ENCODE results near the gene FGF12. TPM values are rescaled to one million over a fixed set of nuclear protein-coding genes. Genes with fewer than 3 reads are reported as not detected.

FGF12 gene
- total RNA-seq, 4 donors from 2014 or later: 0.42 to 1.5 (median 0.62) TPM

- Histone ChIP-seq H3K36me3 (no peaks in the 10 kb centered on the region), H3K4me1 (no peaks in the 10 kb centered on the region), H3K27me3 (no peaks in the 10 kb centered on the region), H3K27ac (no peak overlapping the region), H3K4me3 (no peak overlapping the region), H3K9me3 (no peaks in the 10 kb centered on the region)
- WGBS, 2 donors: 83 to 92% methylated on average over 1 of the region's 1 CpG
- no peak for DNase-seq (ENCODE audit: low spot score in 2 of 2)
- TF ChIP-seq CTCF (IDR thresholded peaks at IDR 0.05) (no peak), EP300 (IDR thresholded peaks at IDR 0.05) (no peak), POLR2A (IDR thresholded peaks at IDR 0.05) (no peak)
Measured at GRCh38 chr3:192655040-192655439, 72.3 kb downstream of the FGF12 start.

GRCh38 chr3:192653862-192654261 lies 73.5 kb downstream of the FGF12 start:
- Histone ChIP-seq H3K9me3 (no peaks in the 10 kb centered on the region), H3K4me1 (no peaks in the 10 kb centered on the region), H3K27me3 (no peaks in the 10 kb centered on the region), H3K4me3 (no peak overlapping the region), H3K36me3 (no peaks in the 10 kb centered on the region), H3K27ac (no peak overlapping the region)
- WGBS, 2 donors: 88 to 100% methylated on average over 1 of the region's 1 CpG
- no peak for TF ChIP-seq POLR2A (IDR thresholded peaks at IDR 0.05)
- no peak for TF ChIP-seq CTCF (IDR thresholded peaks at IDR 0.05)
- TF ChIP-seq EP300 (IDR thresholded peaks at IDR 0.05): no peak
- no peak for DNase-seq (ENCODE audit: low spot score in 2 of 2)

- Histone ChIP-seq H3K27ac (no peak overlapping the region), H3K27me3 (no peaks in the 10 kb centered on the region), H3K4me1 (no peaks in the 10 kb centered on the region), H3K9me3 (no peaks in the 10 kb centered on the region), H3K36me3 (no peaks in the 10 kb centered on the region), H3K4me3 (no peak overlapping the region)
- no peak for DNase-seq (ENCODE audit: low spot score in 2 of 2)
- TF ChIP-seq EP300 (IDR thresholded peaks at IDR 0.05): no peak
- TF ChIP-seq POLR2A (IDR thresholded peaks at IDR 0.05): no peak
- no peak for TF ChIP-seq CTCF (IDR thresholded peaks at IDR 0.05)
- 66 to 76% methylated on average over 3 of the region's 3 CpGs for WGBS, 2 donors
Measured at GRCh38 chr3:192652727-192653126, 74.6 kb downstream of the FGF12 start.

GRCh38 chr3:192651836-192652512 lies 75.4 kb downstream of the FGF12 start:
- Histone ChIP-seq H3K4me3 (no peak overlapping the region), H3K27ac (no peak overlapping the region), H3K27me3 (no peaks in the 10 kb centered on the region), H3K9me3 (no peaks in the 10 kb centered on the region), H3K4me1 (no peaks in the 10 kb centered on the region), H3K36me3 (no peaks in the 10 kb centered on the region)
- 84 to 89% methylated on average over 6 of the region's 6 CpGs for whole genome bisulfite sequencing, 2 donors
- TF ChIP-seq CTCF (IDR thresholded peaks at IDR 0.05): no peak
- no peak for TF ChIP-seq EP300 (IDR thresholded peaks at IDR 0.05)
- no peak for TF ChIP-seq POLR2A (IDR thresholded peaks at IDR 0.05)
- DNase-seq (ENCODE audit: low spot score in 2 of 2): no peak

- Histone ChIP-seq H3K27me3 (no peaks in the 10 kb centered on the region), H3K4me3 (no peak overlapping the region), H3K9me3 (no peaks in the 10 kb centered on the region), H3K36me3 (no peaks in the 10 kb centered on the region), H3K4me1 (no peaks in the 10 kb centered on the region), H3K27ac (no peak overlapping the region)
- TF ChIP-seq CTCF (IDR thresholded peaks at IDR 0.05) (no peak), POLR2A (IDR thresholded peaks at IDR 0.05) (no peak), EP300 (IDR thresholded peaks at IDR 0.05) (no peak)
- 54 to 90% methylated on average over 1 of the region's 1 CpG for WGBS, 2 donors
- DNase-seq (ENCODE audit: low spot score in 2 of 2): no peak
Measured at GRCh38 chr3:192645437-192645836, 81.9 kb downstream of the FGF12 start.

All from tibial nerve (tissue), 4 donors.